Loucy (cell line): ENCODE measurements around the gene CLDN8.

Experiments
- H2AFZ ChIP-seq: fragments of 200-600 bp; sonication (generic); 2 replicates; pipeline ENCODE4 v1.6.0; 2016; ENCODE audit warnings: antibody characterized with exemption, mild to moderate bottlenecking, low read length, moderate library complexity
- H3F3A ChIP-seq: fragments of 200-600 bp; 2 replicates; pipeline ENCODE4 v1.6.0; 2016; ENCODE audit warnings: antibody characterized with exemption, low read depth, mild to moderate bottlenecking
- H3K27me3 ChIP-seq: fragments of 200-600 bp; sonication (generic); 2 replicates; pipeline ENCODE4 v1.6.1; 2014; ENCODE audit warnings: low read length, mild to moderate bottlenecking; ENCODE audit not compliant: insufficient read depth, poor library complexity, severe bottlenecking
- H3K36me3 ChIP-seq: fragments of 200-600 bp; sonication (generic); 2 replicates; pipeline ENCODE4 v1.6.1; 2016; ENCODE audit warnings: low read length; ENCODE audit not compliant: insufficient read depth
- H3K4me1 ChIP-seq: fragments of 200-600 bp; sonication (generic); 2 replicates; pipeline ENCODE4 v1.5.1; 2014; ENCODE audit warnings: low read length, mild to moderate bottlenecking; ENCODE audit not compliant: insufficient read depth, poor library complexity, severe bottlenecking
- H3K4me2 ChIP-seq: fragments of 200-600 bp; sonication (generic); 2 replicates; pipeline ENCODE4 v1.6.0; 2014; ENCODE audit warnings: antibody characterized with exemption, low read length, low read depth, mild to moderate bottlenecking; ENCODE audit not compliant: poor library complexity, severe bottlenecking
- H3K4me3 ChIP-seq: fragments of 200-600 bp; sonication (generic); 2 replicates; pipeline ENCODE4 v1.5.1; 2014; ENCODE audit warnings: low read length, mild to moderate bottlenecking, mixed read lengths; ENCODE audit not compliant: poor library complexity, severe bottlenecking
- H3K79me2 ChIP-seq: fragments of 200-600 bp; sonication (generic); 2 replicates; pipeline ENCODE4 v1.6.1; 2014; ENCODE audit warnings: low read length; ENCODE audit not compliant: insufficient read depth
- H3K9ac ChIP-seq: fragments of 200-600 bp; sonication (generic); 2 replicates; pipeline ENCODE4 v1.6.0; 2014; ENCODE audit warnings: mild to moderate bottlenecking, low read depth, low read length, moderate library complexity; ENCODE audit not compliant: poor library complexity, severe bottlenecking
- H3K9me2 ChIP-seq: fragments of 200-600 bp; sonication (generic); replicated peaks from 2 replicates; pipeline ENCODE4 v1.6.1; 2016; ENCODE audit warnings: low read depth, low read length, mixed read lengths
- H3K9me3 ChIP-seq: fragments of 200-600 bp; sonication (generic); 2 replicates; pipeline ENCODE4 v1.6.1; 2014; ENCODE audit warnings: mild to moderate bottlenecking, antibody characterized with exemption, low read length, low read depth; ENCODE audit not compliant: insufficient read depth
- H4K20me1 ChIP-seq: fragments of 200-600 bp; sonication (generic); 2 replicates; pipeline ENCODE4 v1.6.0; 2014; ENCODE audit warnings: antibody characterized with exemption, low read length, mild to moderate bottlenecking; ENCODE audit not compliant: insufficient read depth, poor library complexity, severe bottlenecking
- EZH2phosphoT487 ChIP-seq: fragments of 200-600 bp; IDR thresholded peaks from 2 replicates; pipeline ENCODE4 v1.6.1; 2018; ENCODE audit warnings: antibody characterized with exemption, mild to moderate bottlenecking, moderate library complexity, borderline replicate concordance
- TF ChIP-seq, protein P1 (sequence below): fragments of 200-600 bp; sonication (generic); conservative IDR thresholded peaks from 2 replicates; pipeline ENCODE4 v1.5.1; 2014; ENCODE audit warnings: mild to moderate bottlenecking, antibody characterized with exemption, low read length

CLDN8 gene

DNA sequence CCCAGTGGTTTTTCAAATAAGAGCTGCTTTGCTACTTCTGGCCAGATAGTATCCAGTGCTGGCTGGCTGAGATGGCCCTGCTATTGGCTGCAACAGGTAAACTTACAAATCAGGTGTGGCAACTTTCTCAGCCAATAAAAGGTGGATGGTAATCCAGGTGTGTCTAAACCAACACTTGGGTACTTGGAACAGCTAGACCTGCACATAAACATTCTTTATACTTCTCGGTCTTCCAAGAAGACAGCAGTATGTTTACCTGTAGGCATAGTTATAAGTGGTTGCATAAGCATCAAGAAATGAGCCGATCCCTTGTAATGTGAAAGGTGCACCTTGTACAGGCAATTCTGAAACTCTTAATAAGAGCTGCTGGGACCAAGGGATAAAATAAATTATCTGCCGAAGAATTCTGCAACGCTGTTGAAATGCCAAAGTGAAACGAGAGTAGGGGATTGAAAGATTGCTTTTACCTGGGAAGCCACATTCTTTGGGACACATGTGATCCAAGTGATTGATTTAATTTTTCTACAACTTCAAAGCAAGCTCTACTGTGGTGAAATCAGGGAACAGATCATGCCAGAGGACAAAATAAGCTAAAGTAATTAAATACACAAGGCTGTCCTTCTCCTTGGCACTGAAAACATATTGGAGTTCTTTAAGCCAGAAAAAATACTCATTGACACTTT is at the start of gene CLDN8:
Gene CLDN8, minus strand, starts transcription at position 57 of the 683 bp plus-strand sequence. CDS start 172 bp downstream, outside the sequence.
- no peak within 1 kb of the TSS for H3K4me3 ChIP-seq
- H3K9ac ChIP-seq: no peak within 1 kb of the TSS
- no peaks in the 10 kb centered on the region for H3K36me3 ChIP-seq
- no peaks in the 10 kb centered on the region for H3K9me2 ChIP-seq
- no peaks in the 10 kb centered on the region for H3K79me2 ChIP-seq
- H3K9me3 ChIP-seq: no peaks in the 10 kb centered on the region
- H4K20me1 ChIP-seq: no peaks in the 10 kb centered on the region
- no peaks in the 10 kb centered on the region for H3K4me1 ChIP-seq
- TF ChIP-seq, protein P1, sequence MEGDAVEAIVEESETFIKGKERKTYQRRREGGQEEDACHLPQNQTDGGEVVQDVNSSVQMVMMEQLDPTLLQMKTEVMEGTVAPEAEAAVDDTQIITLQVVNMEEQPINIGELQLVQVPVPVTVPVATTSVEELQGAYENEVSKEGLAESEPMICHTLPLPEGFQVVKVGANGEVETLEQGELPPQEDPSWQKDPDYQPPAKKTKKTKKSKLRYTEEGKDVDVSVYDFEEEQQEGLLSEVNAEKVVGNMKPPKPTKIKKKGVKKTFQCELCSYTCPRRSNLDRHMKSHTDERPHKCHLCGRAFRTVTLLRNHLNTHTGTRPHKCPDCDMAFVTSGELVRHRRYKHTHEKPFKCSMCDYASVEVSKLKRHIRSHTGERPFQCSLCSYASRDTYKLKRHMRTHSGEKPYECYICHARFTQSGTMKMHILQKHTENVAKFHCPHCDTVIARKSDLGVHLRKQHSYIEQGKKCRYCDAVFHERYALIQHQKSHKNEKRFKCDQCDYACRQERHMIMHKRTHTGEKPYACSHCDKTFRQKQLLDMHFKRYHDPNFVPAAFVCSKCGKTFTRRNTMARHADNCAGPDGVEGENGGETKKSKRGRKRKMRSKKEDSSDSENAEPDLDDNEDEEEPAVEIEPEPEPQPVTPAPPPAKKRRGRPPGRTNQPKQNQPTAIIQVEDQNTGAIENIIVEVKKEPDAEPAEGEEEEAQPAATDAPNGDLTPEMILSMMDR: no peak
- no peak for TF ChIP-seq EZH2phosphoT487
- no peaks in the 10 kb centered on the region for H3K27me3 ChIP-seq
- no peak within 1 kb of the TSS for H3K4me2 ChIP-seq
- no peak within 1 kb of the TSS for H2AFZ ChIP-seq
- H3F3A ChIP-seq: no peaks in the 10 kb centered on the region

DNA sequence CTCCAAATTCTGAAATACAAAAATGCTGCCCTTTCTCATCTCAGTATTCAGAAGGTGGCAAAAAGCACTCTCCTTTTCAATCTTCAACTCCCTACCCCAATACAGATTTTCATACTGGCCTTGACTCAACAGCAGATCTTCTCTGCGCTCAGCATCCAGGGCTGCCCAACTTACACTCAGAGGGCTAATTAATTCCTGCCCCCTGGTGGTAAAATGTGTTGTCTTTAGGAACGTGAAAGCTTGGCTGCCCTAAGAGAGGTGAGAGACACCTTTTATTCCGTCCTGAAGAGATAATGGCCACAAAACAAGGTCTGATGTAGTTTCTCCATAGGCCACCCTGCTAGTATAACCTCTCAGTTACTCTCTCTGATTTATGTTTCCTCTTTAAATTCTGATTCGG is 41.9 kb upstream of the CLDN8 start:
- Histone ChIP-seq H2AFZ (no peak overlapping the region), H3K79me2 (no peaks in the 10 kb centered on the region), H3K4me2 (no peak overlapping the region), H3K36me3 (no peaks in the 10 kb centered on the region), H3K9me3 (no peaks in the 10 kb centered on the region), H3F3A (no peaks in the 10 kb centered on the region), H3K27me3 (no peaks in the 10 kb centered on the region), H3K9ac (no peak overlapping the region), H3K4me3 (no peak overlapping the region), H3K4me1 (no peaks in the 10 kb centered on the region), H4K20me1 (no peaks in the 10 kb centered on the region), H3K9me2 (no peaks in the 10 kb centered on the region)
- TF ChIP-seq EZH2phosphoT487: no peak
- TF ChIP-seq, protein P1: no peak; the same call in 1 of the 2 replicates

DNA sequence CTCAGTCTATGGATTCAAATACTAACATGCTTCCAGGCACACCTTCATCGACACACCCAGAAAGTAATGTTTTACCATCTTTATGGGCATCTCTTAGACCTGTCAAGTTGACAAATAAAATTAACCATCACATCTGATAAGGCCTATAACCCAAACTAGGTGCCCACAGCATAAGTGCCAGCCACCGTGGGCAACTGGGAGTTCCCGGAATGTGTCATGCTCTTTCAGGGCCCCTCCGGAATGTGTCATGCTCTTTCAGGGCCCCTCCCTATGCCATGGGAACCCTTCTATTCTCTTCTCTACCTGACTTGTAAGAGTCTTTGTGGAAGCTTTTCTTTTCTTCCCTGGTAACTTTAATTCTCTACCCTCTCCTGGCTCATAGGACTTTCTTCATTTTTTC is 40.2 kb upstream of the CLDN8 start:
- no peaks in the 10 kb centered on the region for H3K4me1 ChIP-seq
- no peak overlapping the region for H3K9ac ChIP-seq
- H3F3A ChIP-seq: no peaks in the 10 kb centered on the region
- H4K20me1 ChIP-seq: no peaks in the 10 kb centered on the region
- no peaks in the 10 kb centered on the region for H3K9me2 ChIP-seq
- no peak overlapping the region for H3K4me2 ChIP-seq
- H3K9me3 ChIP-seq: no peaks in the 10 kb centered on the region
- TF ChIP-seq, protein P1: no peak
- no peak for TF ChIP-seq EZH2phosphoT487
- H3K27me3 ChIP-seq: no peaks in the 10 kb centered on the region
- no peaks in the 10 kb centered on the region for H3K36me3 ChIP-seq
- no peak overlapping the region for H3K4me3 ChIP-seq
- no peaks in the 10 kb centered on the region for H3K79me2 ChIP-seq
- no peak overlapping the region for H2AFZ ChIP-seq
